Gastroesophageal sphincter (tissue), 3 donors: Measurements from ENCODE around the gene TTC7B.

Source experiments
- CTCF ChIP-seq, 4 experiments: fragments of 200-600 bp in 2 of 4; fragments of 450-650 bp in 2 of 4; sonication (generic) in 1 of 4; IDR thresholded peaks; one replicate each; pipeline ENCODE4 v1.5.1; 2017 to 2019; ENCODE audit warnings: antibody characterized with exemption in 4 of 4, mild to moderate bottlenecking in 2 of 4, moderate library complexity in 2 of 4
- EP300 ChIP-seq: sonication (generic); formaldehyde crosslinking; IDR thresholded peaks from one replicate; pipeline ENCODE4 v1.6.1; 2017; ENCODE audit warnings: antibody characterized with exemption, mild to moderate bottlenecking
- POLR2A ChIP-seq, 2 donors: fragments of 450-650 bp; IDR thresholded peaks; one replicate each; pipeline ENCODE4 v1.6.1; 2017; ENCODE audit warnings: antibody characterized with exemption in 2 of 2, mild to moderate bottlenecking in 2 of 2, moderate library complexity in 1 of 2
- POLR2AphosphoS5 ChIP-seq: sonication (generic); formaldehyde crosslinking; IDR thresholded peaks from one replicate; pipeline ENCODE4 v1.6.1; 2017; ENCODE audit warnings: antibody characterized with exemption

DNA sequence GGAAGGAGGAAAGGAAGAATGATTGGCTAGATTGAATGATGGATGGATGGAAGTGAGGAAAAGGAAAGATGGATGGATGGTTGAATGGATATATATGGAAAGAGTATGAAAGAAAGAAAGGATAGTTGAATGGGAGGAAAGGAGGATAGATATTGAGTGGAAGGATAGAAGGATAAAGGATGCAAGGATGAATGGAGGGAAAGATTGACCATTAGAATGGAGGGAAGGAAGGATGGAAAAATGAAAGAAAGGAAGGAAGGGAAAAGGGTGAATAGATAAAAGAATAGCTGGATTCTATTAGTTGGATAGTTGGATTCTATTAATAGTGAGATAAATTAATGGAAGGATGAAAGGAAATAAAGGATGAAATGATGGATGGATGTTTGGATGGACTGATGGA, 313.5 kb downstream of the TTC7B start:
- TF ChIP-seq CTCF (IDR thresholded peaks at IDR 0.05) (no peak), POLR2A (IDR thresholded peaks at IDR 0.05) (no peak), POLR2AphosphoS5 (no peak), EP300 (no peak)
